ENCODE results near the gene ELOA2.
"Not testable (repeated sequence)": the region's sequence is repeated elsewhere in the genome, so short reads cannot be mapped to it uniquely, and the experiment has no call there.

ELOA2 gene

GRCh38 chr18:47020757-47021156, 14.7 kb downstream of the ELOA2 start:
- DNase-seq, result not testable (repeated sequence)

GRCh38 chr18:47019870-47020269, 15.6 kb downstream of the ELOA2 start:
- not testable (repeated sequence) for DNase-seq
